ENCODE measurements around the gene AKAP12.

AKAP12 gene

GRCh38 chr6:151239603-151240035 is at the start of gene AKAP12:
Gene AKAP12 (plus strand): TSS chr6:151239967. CDS start chr6:151240563, 596 bp downstream.
- Histone ChIP-seq H3K36me3 (ENCODE audit: insufficient read depth, low read length) (no peaks in the 10 kb centered on the region), H3K9ac (ENCODE audit: low read depth, low read length) (no peak within 1 kb of the TSS), H3K4me3 (ENCODE audit: low read depth in 1 of 2, low read length in 2 of 2) (no peak within 1 kb of the TSS), H3K4me2 (ENCODE audit: insufficient read depth, low read length) (no peak within 1 kb of the TSS), H3K4me1 (ENCODE audit: insufficient read depth, low read length) (peaks cover 30% of the 10 kb centered on the region), H3K27ac (ENCODE audit: low read length) (no peak within 1 kb of the TSS), H4K20me1 (ENCODE audit: insufficient read depth, low read length) (no peaks in the 10 kb centered on the region), H3K9me3 (ENCODE audit: insufficient read depth, low read length, severe bottlenecking) (no peaks in the 10 kb centered on the region), H2AFZ (ENCODE audit: low read depth, low read length) (no peak within 1 kb of the TSS), H3K79me2 (ENCODE audit: insufficient read depth, low read length) (no peaks in the 10 kb centered on the region), H3K27me3 (ENCODE audit: insufficient read depth, low read length, poor library complexity) (no peaks in the 10 kb centered on the region)
- DNase-seq (no peak), ATAC-seq (ENCODE audit: insufficient read depth, low read depth) (no peak)
- TF ChIP-seq EZH2 (IDR thresholded peaks at IDR 0.05; ENCODE audit: borderline replicate concordance, low read depth, low read length, severe bottlenecking) (no peak), CTCF (IDR thresholded peaks at IDR 0.05; ENCODE audit: borderline replicate concordance, extremely low read depth, low read length, poor library complexity, severe bottlenecking) (no peak)

- DNase-seq = no peak
- no peaks in the 10 kb centered on the region for H3K9me3 ChIP-seq (ENCODE audit: insufficient read depth, low read length, severe bottlenecking)
- H3K4me1 ChIP-seq (ENCODE audit: insufficient read depth, low read length) = no peaks in the 10 kb centered on the region
- no peak overlapping the region for H3K27ac ChIP-seq (ENCODE audit: low read length)
- no peak overlapping the region for H3K9ac ChIP-seq (ENCODE audit: low read depth, low read length)
- no peak overlapping the region for H2AFZ ChIP-seq (ENCODE audit: low read depth, low read length)
- no peaks in the 10 kb centered on the region for H3K27me3 ChIP-seq (ENCODE audit: insufficient read depth, low read length, poor library complexity)
- H3K4me2 ChIP-seq (ENCODE audit: insufficient read depth, low read length) = no peak overlapping the region
- H4K20me1 ChIP-seq (ENCODE audit: insufficient read depth, low read length) = no peaks in the 10 kb centered on the region
- ATAC-seq (ENCODE audit: insufficient read depth, low read depth) = no peak
- no peaks in the 10 kb centered on the region for H3K79me2 ChIP-seq (ENCODE audit: insufficient read depth, low read length)
- TF ChIP-seq CTCF (IDR thresholded peaks at IDR 0.05; ENCODE audit: borderline replicate concordance, extremely low read depth, low read length, poor library complexity, severe bottlenecking) (no peak), EZH2 (IDR thresholded peaks at IDR 0.05; ENCODE audit: borderline replicate concordance, low read depth, low read length, severe bottlenecking) (no peak)
- H3K4me3 ChIP-seq (ENCODE audit: low read depth in 1 of 2, low read length in 2 of 2) = no peak overlapping the region
- no peaks in the 10 kb centered on the region for H3K36me3 ChIP-seq (ENCODE audit: insufficient read depth, low read length)
Observed at GRCh38 chr6:151191527-151191926, 48.2 kb upstream of the AKAP12 start.

- no peak for TF ChIP-seq EZH2 (IDR thresholded peaks at IDR 0.05; ENCODE audit: borderline replicate concordance, low read depth, low read length, severe bottlenecking)
- TF ChIP-seq CTCF (IDR thresholded peaks at IDR 0.05; ENCODE audit: borderline replicate concordance, extremely low read depth, low read length, poor library complexity, severe bottlenecking) = no peak
- DNase-seq = no peak
- no peak for ATAC-seq (ENCODE audit: insufficient read depth, low read depth)
- H2AFZ ChIP-seq (ENCODE audit: low read depth, low read length) = no peak overlapping the region
- H3K9ac ChIP-seq (ENCODE audit: low read depth, low read length) = no peak overlapping the region
- no peak overlapping the region for H3K4me2 ChIP-seq (ENCODE audit: insufficient read depth, low read length)
- H3K36me3 ChIP-seq (ENCODE audit: insufficient read depth, low read length) = no peaks in the 10 kb centered on the region
- H3K4me3 ChIP-seq (ENCODE audit: low read depth in 1 of 2, low read length in 2 of 2) = no peak overlapping the region
- no peaks in the 10 kb centered on the region for H3K79me2 ChIP-seq (ENCODE audit: insufficient read depth, low read length)
- no peak overlapping the region for H3K27ac ChIP-seq (ENCODE audit: low read length)
- H3K27me3 ChIP-seq (ENCODE audit: insufficient read depth, low read length, poor library complexity) = peaks cover 3% of the 10 kb centered on the region
- H3K4me1 ChIP-seq (ENCODE audit: insufficient read depth, low read length) = no peaks in the 10 kb centered on the region
- no peaks in the 10 kb centered on the region for H4K20me1 ChIP-seq (ENCODE audit: insufficient read depth, low read length)
- no peaks in the 10 kb centered on the region for H3K9me3 ChIP-seq (ENCODE audit: insufficient read depth, low read length, severe bottlenecking)
Observed at GRCh38 chr6:151196555-151196954, 43.2 kb upstream of the AKAP12 start.

DNA sequence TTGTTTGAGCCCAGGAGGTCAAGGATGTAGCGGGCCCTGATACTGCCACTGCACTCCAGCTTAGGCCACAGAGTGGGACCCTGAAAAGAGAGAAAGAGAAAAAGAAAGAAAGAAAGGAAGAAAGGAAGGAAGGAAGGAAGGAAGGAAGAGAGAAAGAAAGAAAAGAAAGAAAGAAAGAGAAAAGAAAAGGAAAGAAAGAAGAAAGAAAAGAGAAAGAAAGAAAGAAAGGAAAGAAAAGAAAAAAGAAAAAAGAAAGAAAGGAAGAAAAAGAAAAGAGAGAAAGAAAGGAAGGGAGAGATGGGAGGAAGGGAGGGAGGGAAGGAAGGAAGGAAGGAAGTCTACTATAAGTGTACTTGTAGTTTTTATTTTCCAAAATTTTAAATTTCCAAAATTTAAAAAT is 42.2 kb upstream of the AKAP12 start:
- H3K79me2 ChIP-seq (ENCODE audit: insufficient read depth, low read length) = no peaks in the 10 kb centered on the region
- no peak overlapping the region for H2AFZ ChIP-seq (ENCODE audit: low read depth, low read length)
- no peak overlapping the region for H3K4me3 ChIP-seq (ENCODE audit: low read depth in 1 of 2, low read length in 2 of 2)
- no peaks in the 10 kb centered on the region for H4K20me1 ChIP-seq (ENCODE audit: insufficient read depth, low read length)
- TF ChIP-seq EZH2 (IDR thresholded peaks at IDR 0.05; ENCODE audit: borderline replicate concordance, low read depth, low read length, severe bottlenecking) = no peak
- no peak for TF ChIP-seq CTCF (IDR thresholded peaks at IDR 0.05; ENCODE audit: borderline replicate concordance, extremely low read depth, low read length, poor library complexity, severe bottlenecking)
- peaks cover 3% of the 10 kb centered on the region for H3K27me3 ChIP-seq (ENCODE audit: insufficient read depth, low read length, poor library complexity)
- H3K9me3 ChIP-seq (ENCODE audit: insufficient read depth, low read length, severe bottlenecking) = no peaks in the 10 kb centered on the region
- H3K27ac ChIP-seq (ENCODE audit: low read length) = no peak overlapping the region
- H3K9ac ChIP-seq (ENCODE audit: low read depth, low read length) = no peak overlapping the region
- ATAC-seq (ENCODE audit: insufficient read depth, low read depth) = no peak
- DNase-seq = no peak
- no peaks in the 10 kb centered on the region for H3K4me1 ChIP-seq (ENCODE audit: insufficient read depth, low read length)
- H3K4me2 ChIP-seq (ENCODE audit: insufficient read depth, low read length) = no peak overlapping the region
- H3K36me3 ChIP-seq (ENCODE audit: insufficient read depth, low read length) = no peaks in the 10 kb centered on the region
